Progenitor cell of endocrine pancreas (in vitro differentiated cells): ENCODE results near the gene CHURC1. TPM values are rescaled to one million over a fixed set of nuclear protein-coding genes. Genes with fewer than 3 reads are reported as not detected.

Experiments
- DNase-seq: peaks from one replicate; pipeline ENCODE4 v3.0.0; 2021; ENCODE audit warnings: low spot score; ENCODE audit not compliant: unreplicated experiment
- H3K27ac Mint-ChIP-seq: 2 replicates; pipeline ENCODE4 v1.8.0; 2021; ENCODE audit warnings: mild to moderate bottlenecking, moderate library complexity, mixed read lengths
- H3K27me3 Mint-ChIP-seq: 2 replicates; pipeline ENCODE4 v1.8.0; 2021; ENCODE audit warnings: mixed read lengths
- H3K36me3 Mint-ChIP-seq: 2 replicates; pipeline ENCODE4 v1.8.0; 2022; ENCODE audit warnings: mixed read lengths; ENCODE audit not compliant: insufficient read depth
- H3K4me1 Mint-ChIP-seq: 2 replicates; pipeline ENCODE4 v1.8.0; 2021; ENCODE audit warnings: low read depth, mixed read lengths
- H3K4me3 Mint-ChIP-seq: 2 replicates; pipeline ENCODE4 v1.8.0; 2021; ENCODE audit warnings: low read depth, mild to moderate bottlenecking, moderate library complexity, mixed read lengths
- H3K9me3 Mint-ChIP-seq: 2 replicates; pipeline ENCODE4 v1.8.0; 2021; ENCODE audit warnings: low read depth, mixed read lengths
- total RNA-seq: library from RNA; stranded (reverse); gene quantifications from 2 replicates; pipeline ENCODE4 v1.2.1, GENCODE V29; 2021
- TF ChIP-seq, protein P1 (sequence below): fragments of 200-600 bp; sonication (generic); IDR thresholded peaks from one replicate; pipeline ENCODE4 v1.5.0; 2021; ENCODE audit warnings: antibody characterized with exemption, mild to moderate bottlenecking; ENCODE audit not compliant: unreplicated experiment

Gene CHURC1
- total RNA-seq, 1 donor from 2014 or later: 37.2 TPM

DNA sequence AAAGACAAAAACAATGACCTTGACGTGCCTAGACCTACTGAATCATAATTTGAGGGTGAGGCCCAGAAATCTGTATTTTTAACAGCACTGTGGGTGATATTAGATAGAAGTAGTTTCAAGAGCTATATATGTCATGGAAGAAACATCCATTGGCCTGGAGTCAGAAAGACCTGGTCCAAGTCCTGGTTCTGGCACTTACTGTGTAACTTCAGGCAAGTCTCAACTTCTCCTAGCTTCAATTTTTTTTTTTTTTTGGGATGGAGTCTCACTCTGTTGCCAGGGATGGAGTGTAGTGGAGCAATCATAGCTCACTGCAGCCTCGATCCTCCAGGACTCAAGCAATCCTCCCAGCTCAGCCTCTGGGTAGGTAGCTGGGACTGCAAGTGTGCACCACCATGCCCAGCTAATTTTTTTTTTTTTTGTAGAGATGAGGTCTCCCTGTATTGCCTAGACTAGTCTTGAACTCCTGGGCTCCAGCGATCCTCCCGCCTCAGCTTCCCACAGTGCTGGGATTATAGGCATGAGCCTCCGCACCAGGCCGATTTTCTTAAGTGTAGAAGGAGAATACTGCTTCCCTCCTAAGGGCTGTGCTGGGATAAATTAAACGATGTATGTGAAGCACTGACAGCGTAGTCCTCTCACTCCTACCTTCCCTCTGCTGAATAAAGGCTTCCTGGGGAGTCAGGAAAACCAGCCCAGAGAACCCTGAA is 42.6 kb downstream of the CHURC1 start:
- H3K27ac Mint-ChIP-seq: no peak overlapping the region
- H3K27me3 Mint-ChIP-seq: no peaks in the 10 kb centered on the region
- no peak overlapping the region for H3K4me3 Mint-ChIP-seq
- H3K36me3 Mint-ChIP-seq: no peaks in the 10 kb centered on the region
- TF ChIP-seq, protein P1, sequence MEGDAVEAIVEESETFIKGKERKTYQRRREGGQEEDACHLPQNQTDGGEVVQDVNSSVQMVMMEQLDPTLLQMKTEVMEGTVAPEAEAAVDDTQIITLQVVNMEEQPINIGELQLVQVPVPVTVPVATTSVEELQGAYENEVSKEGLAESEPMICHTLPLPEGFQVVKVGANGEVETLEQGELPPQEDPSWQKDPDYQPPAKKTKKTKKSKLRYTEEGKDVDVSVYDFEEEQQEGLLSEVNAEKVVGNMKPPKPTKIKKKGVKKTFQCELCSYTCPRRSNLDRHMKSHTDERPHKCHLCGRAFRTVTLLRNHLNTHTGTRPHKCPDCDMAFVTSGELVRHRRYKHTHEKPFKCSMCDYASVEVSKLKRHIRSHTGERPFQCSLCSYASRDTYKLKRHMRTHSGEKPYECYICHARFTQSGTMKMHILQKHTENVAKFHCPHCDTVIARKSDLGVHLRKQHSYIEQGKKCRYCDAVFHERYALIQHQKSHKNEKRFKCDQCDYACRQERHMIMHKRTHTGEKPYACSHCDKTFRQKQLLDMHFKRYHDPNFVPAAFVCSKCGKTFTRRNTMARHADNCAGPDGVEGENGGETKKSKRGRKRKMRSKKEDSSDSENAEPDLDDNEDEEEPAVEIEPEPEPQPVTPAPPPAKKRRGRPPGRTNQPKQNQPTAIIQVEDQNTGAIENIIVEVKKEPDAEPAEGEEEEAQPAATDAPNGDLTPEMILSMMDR: no peak
- H3K4me1 Mint-ChIP-seq: peaks cover 4% of the 10 kb centered on the region
- no peak for DNase-seq
- no peaks in the 10 kb centered on the region for H3K9me3 Mint-ChIP-seq

DNA sequence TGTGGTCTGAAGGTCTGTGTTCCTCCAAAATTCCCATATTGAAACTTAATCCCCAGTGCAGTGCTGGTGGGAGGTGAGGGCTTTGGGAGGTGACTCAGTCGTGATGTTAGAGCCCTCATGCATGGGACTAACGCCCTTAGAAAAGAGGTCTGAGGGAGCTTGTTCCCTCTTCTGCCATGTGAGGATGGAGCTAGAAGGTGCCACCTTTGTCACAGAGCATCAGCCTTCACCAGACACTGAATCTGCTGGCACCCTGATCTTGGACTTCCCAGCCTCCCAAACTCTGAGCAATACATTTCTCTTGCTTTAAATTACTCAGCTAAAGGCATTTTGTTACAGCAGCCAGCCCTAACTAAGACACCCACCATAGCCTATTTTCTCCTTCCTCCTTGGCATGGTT is 43.9 kb downstream of the CHURC1 start:
- Mint-ChIP-seq H3K9me3 (no peaks in the 10 kb centered on the region), H3K27me3 (no peaks in the 10 kb centered on the region), H3K4me3 (no peak overlapping the region), H3K27ac (no peak overlapping the region), H3K4me1 (peaks cover 4% of the 10 kb centered on the region), H3K36me3 (no peaks in the 10 kb centered on the region)
- DNase-seq: no peak
- TF ChIP-seq, protein P1: no peak

DNA sequence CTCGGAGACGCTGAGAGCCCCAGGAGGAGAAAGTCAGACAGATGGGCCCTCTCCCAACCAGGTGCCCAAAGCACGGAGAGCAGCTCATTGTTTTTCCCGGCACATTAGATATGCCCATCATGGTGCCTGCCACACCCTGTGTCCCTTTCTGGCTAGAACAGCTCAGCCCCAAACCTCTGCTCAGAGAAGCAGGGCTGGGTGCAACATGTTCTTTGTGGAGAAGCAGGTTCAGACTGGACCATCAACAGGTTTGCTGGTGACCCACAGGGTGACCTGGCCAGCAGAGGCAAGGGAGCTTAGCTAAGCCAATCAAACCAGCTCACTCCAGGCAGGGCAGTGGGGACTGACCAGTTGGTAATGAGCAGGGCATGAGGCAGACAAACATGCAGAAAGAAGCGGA is 44.5 kb downstream of the CHURC1 start:
- H3K4me1 Mint-ChIP-seq: peaks cover 4% of the 10 kb centered on the region
- no peaks in the 10 kb centered on the region for H3K9me3 Mint-ChIP-seq
- peaks cover under 1% of the 10 kb centered on the region for H3K36me3 Mint-ChIP-seq
- no peak overlapping the region for H3K4me3 Mint-ChIP-seq
- H3K27ac Mint-ChIP-seq: no peak overlapping the region
- TF ChIP-seq, protein P1: no peak
- DNase-seq: no peak
- no peaks in the 10 kb centered on the region for H3K27me3 Mint-ChIP-seq

DNA sequence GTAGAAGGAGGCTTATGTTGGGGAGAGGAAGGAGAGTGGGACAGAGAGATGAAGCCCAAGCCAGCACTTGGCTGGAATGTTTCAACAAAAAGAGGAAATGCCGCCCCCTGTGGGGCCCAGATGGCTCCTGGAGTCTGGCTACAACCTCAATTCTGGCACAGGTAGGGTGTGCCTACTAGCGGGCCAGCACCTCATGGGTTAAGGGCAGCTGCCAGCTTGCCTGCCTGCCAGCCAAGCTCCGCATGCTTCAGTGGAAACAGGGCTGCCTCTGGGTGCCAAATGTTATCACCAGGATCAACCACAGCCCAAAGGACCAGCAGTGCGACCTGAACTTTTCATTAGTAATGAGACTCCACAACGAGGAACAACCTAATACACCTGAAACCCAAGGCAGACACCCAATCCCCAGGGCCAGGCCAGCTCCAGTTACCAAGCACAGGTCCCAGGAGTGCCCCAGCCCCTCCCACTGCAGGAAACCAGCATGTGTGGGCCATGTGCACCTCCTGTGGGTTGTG is 46.6 kb downstream of the CHURC1 start:
- no peaks in the 10 kb centered on the region for H3K4me1 Mint-ChIP-seq
- H3K27me3 Mint-ChIP-seq: no peaks in the 10 kb centered on the region
- no peaks in the 10 kb centered on the region for H3K9me3 Mint-ChIP-seq
- no peak overlapping the region for H3K4me3 Mint-ChIP-seq
- no peak for DNase-seq
- peaks cover 3% of the 10 kb centered on the region for H3K36me3 Mint-ChIP-seq
- TF ChIP-seq, protein P1: no peak
- H3K27ac Mint-ChIP-seq: no peak overlapping the region

DNA sequence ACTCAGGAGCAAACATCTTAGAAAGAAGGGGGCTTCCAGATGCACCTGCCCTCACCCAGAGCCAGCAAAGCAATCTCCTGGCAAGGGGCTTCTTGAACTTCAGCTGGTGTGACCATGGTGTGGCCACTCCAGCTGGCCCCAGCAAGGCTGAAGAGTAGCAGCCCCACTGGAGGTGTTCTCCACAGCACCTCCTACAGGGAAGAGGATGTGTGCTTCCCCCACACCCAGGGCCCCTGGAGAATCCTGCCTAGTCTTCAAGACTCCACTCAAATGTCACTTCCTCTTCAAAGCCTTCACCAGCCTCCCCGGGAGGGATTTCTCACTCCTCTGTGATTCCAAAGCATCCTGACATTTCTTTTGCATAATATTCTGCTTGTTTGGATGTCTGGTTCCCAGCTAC is 49.4 kb downstream of the CHURC1 start:
- Mint-ChIP-seq H3K27ac (no peak overlapping the region), H3K4me3 (no peak overlapping the region), H3K9me3 (no peaks in the 10 kb centered on the region), H3K36me3 (peaks cover 4% of the 10 kb centered on the region), H3K4me1 (peaks cover 4% of the 10 kb centered on the region), H3K27me3 (no peaks in the 10 kb centered on the region)
- TF ChIP-seq, protein P1: no peak
- DNase-seq: no peak
